Gastroesophageal sphincter (tissue), 3 donors: ENCODE measurements around the gene AGPAT4.

Experiments
- POLR2A ChIP-seq, 2 donors: fragments of 450-650 bp; IDR thresholded peaks; one replicate each; pipeline ENCODE4 v1.6.1; 2017; ENCODE audit warnings: antibody characterized with exemption in 2 of 2, mild to moderate bottlenecking in 2 of 2, moderate library complexity in 1 of 2
- TF ChIP-seq, protein P1 (sequence below), 4 experiments: fragments of 200-600 bp in 2 of 4; fragments of 450-650 bp in 2 of 4; sonication (generic) in 1 of 4; IDR thresholded peaks; one replicate each; pipeline ENCODE4 v1.5.1; 2017 to 2019; ENCODE audit warnings: antibody characterized with exemption in 4 of 4, mild to moderate bottlenecking in 2 of 4, moderate library complexity in 2 of 4

DNA sequence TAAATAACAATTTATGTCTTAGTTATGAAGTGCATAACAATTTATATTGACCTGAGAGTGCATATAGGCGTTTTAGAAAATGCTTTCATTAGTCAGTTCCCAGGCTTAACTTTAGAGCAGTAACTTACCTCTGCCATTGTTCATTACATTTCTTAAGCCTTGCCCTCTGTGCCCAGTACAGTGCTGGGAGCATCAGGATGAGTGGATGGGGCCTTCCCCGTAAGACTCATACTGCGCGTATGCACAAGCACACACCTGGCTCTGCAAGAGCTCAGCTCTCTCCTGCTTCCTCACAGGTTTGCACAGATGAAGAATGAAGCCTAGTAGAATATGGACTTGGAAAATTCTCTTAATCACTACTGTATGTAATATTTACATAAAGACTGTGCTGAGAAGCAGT lies 157.3 kb downstream of the AGPAT4 start:
- no peak for TF ChIP-seq POLR2A (IDR thresholded peaks at IDR 0.05)
- TF ChIP-seq, protein P1, sequence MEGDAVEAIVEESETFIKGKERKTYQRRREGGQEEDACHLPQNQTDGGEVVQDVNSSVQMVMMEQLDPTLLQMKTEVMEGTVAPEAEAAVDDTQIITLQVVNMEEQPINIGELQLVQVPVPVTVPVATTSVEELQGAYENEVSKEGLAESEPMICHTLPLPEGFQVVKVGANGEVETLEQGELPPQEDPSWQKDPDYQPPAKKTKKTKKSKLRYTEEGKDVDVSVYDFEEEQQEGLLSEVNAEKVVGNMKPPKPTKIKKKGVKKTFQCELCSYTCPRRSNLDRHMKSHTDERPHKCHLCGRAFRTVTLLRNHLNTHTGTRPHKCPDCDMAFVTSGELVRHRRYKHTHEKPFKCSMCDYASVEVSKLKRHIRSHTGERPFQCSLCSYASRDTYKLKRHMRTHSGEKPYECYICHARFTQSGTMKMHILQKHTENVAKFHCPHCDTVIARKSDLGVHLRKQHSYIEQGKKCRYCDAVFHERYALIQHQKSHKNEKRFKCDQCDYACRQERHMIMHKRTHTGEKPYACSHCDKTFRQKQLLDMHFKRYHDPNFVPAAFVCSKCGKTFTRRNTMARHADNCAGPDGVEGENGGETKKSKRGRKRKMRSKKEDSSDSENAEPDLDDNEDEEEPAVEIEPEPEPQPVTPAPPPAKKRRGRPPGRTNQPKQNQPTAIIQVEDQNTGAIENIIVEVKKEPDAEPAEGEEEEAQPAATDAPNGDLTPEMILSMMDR (IDR thresholded peaks at IDR 0.05) = no peak
